PFSK-1 (cell line): ENCODE results near the gene CXCR6.

Experiments
- POLR2AphosphoS5 ChIP-seq: IDR thresholded peaks from 2 replicates; pipeline ENCODE4 v1.6.1; 2012; ENCODE audit warnings: low read depth, mild to moderate bottlenecking, control low read depth, low read length, moderate library complexity
- SIN3A ChIP-seq: IDR thresholded peaks from 2 replicates; pipeline ENCODE4 v1.6.1; 2012; ENCODE audit warnings: mild to moderate bottlenecking, low read length, moderate library complexity, borderline replicate concordance; ENCODE audit not compliant: insufficient read depth
- TAF1 ChIP-seq: IDR thresholded peaks from 2 replicates; pipeline ENCODE4 v1.6.1; 2012; ENCODE audit warnings: low read length, control low read depth, borderline replicate concordance; ENCODE audit not compliant: insufficient read depth
- TF ChIP-seq, protein P1 (sequence below), 2 experiments: IDR thresholded peaks; 2 replicates each; pipeline versions ENCODE4 v1.6.1 to v1.8.0; 2011 to 2012; ENCODE audit warnings: low read depth in 2 of 2, low read length in 2 of 2, control low read depth in 1 of 2, inconsistent platforms in 1 of 2, mild to moderate bottlenecking in 1 of 2, moderate library complexity in 1 of 2; ENCODE audit not compliant: insufficient read depth in 1 of 2

DNA sequence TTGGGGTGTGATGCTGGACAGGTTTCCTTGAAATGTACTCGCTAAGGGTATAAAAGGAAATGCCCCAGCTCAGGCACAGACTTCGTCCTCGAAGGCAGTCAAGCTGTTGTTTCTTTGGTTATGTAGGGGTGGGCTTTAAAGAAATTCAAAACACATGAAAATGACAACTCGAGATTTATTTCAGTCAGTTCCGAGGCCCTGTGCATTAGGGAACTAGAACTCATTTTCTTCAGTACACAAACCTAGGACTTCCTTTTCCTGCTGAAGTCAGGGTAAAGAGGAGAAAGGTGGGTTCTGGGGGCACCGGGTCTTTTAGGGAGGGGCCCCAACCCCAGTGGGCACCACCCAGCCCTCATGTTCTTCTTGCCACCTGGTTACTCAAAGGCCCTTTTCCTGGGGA, 49.2 kb upstream of the CXCR6 start:
- TF ChIP-seq TAF1 (no peak), POLR2AphosphoS5 (no peak), SIN3A (no peak)
- TF ChIP-seq, protein P1, sequence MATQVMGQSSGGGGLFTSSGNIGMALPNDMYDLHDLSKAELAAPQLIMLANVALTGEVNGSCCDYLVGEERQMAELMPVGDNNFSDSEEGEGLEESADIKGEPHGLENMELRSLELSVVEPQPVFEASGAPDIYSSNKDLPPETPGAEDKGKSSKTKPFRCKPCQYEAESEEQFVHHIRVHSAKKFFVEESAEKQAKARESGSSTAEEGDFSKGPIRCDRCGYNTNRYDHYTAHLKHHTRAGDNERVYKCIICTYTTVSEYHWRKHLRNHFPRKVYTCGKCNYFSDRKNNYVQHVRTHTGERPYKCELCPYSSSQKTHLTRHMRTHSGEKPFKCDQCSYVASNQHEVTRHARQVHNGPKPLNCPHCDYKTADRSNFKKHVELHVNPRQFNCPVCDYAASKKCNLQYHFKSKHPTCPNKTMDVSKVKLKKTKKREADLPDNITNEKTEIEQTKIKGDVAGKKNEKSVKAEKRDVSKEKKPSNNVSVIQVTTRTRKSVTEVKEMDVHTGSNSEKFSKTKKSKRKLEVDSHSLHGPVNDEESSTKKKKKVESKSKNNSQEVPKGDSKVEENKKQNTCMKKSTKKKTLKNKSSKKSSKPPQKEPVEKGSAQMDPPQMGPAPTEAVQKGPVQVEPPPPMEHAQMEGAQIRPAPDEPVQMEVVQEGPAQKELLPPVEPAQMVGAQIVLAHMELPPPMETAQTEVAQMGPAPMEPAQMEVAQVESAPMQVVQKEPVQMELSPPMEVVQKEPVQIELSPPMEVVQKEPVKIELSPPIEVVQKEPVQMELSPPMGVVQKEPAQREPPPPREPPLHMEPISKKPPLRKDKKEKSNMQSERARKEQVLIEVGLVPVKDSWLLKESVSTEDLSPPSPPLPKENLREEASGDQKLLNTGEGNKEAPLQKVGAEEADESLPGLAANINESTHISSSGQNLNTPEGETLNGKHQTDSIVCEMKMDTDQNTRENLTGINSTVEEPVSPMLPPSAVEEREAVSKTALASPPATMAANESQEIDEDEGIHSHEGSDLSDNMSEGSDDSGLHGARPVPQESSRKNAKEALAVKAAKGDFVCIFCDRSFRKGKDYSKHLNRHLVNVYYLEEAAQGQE (IDR thresholded peaks at IDR 0.05; ENCODE audit: insufficient read depth in 1 of 2, low read depth in 2 of 2, low read length in 2 of 2), result no peak
